SK-N-SH (cell line): ENCODE results near the gene BNIP2.

Experiments
- FOXM1 ChIP-seq: IDR thresholded peaks from 2 replicates; pipeline ENCODE4 v1.4.0; 2012; ENCODE audit warnings: low read depth, mild to moderate bottlenecking
- RAD21 ChIP-seq: IDR thresholded peaks from 2 replicates; pipeline ENCODE4 v1.6.1; 2012; ENCODE audit warnings: mild to moderate bottlenecking, low read length
- ZBTB33 ChIP-seq: IDR thresholded peaks from 2 replicates; pipeline ENCODE4 v1.4.0; 2012; ENCODE audit warnings: low read depth, borderline replicate concordance
- TF ChIP-seq, protein P1 (sequence below): fragments of 200-600 bp; sonication (generic); IDR thresholded peaks from 2 replicates; pipeline ENCODE4 v1.6.1; 2017; ENCODE audit warnings: antibody characterized with exemption, mild to moderate bottlenecking, moderate library complexity

GRCh38 chr15:59701880-59702279 is 12.8 kb upstream of the BNIP2 start:
- TF ChIP-seq RAD21 (no peak), FOXM1 (no peak), ZBTB33 (no peak)
- TF ChIP-seq, protein P1, sequence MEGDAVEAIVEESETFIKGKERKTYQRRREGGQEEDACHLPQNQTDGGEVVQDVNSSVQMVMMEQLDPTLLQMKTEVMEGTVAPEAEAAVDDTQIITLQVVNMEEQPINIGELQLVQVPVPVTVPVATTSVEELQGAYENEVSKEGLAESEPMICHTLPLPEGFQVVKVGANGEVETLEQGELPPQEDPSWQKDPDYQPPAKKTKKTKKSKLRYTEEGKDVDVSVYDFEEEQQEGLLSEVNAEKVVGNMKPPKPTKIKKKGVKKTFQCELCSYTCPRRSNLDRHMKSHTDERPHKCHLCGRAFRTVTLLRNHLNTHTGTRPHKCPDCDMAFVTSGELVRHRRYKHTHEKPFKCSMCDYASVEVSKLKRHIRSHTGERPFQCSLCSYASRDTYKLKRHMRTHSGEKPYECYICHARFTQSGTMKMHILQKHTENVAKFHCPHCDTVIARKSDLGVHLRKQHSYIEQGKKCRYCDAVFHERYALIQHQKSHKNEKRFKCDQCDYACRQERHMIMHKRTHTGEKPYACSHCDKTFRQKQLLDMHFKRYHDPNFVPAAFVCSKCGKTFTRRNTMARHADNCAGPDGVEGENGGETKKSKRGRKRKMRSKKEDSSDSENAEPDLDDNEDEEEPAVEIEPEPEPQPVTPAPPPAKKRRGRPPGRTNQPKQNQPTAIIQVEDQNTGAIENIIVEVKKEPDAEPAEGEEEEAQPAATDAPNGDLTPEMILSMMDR, result no peak
